ENCODE results near the gene FAM131A. TPM values are rescaled to one million over a fixed set of nuclear protein-coding genes. Genes with fewer than 3 reads are reported as not detected.

FAM131A gene
- total RNA-seq, 1 experiment from 2014 or later: 18.4 TPM

- DNase-seq (ENCODE audit: low spot score): no peak
Observed at GRCh38 chr3:184395320-184395660, 57.9 kb downstream of the FAM131A start.

Other genes with a start within 250 kb of the FAM131A start
- gene HTR3E, start 240.5 kb upstream of the FAM131A start, total RNA-seq (2014; rRNA removed; shearing (Covaris generic)): not detected in 2 replicates
- 60.7 and 70.1 TPM in 2 replicates for gene EIF2B5, start 202.2 kb upstream of the FAM131A start, total RNA-seq (2014; rRNA removed; shearing (Covaris generic))
- gene DVL3, start 182.2 kb upstream of the FAM131A start, total RNA-seq (2014; rRNA removed; shearing (Covaris generic)): 15.8 and 17.6 TPM in 2 replicates
- gene AP2M1, start 162.7 kb upstream of the FAM131A start, total RNA-seq (2014; rRNA removed; shearing (Covaris generic)): 766 and 810 TPM in 2 replicates
- 18.5 and 36.8 TPM in 2 replicates for gene ABCF3, start 151.4 kb upstream of the FAM131A start, total RNA-seq (2014; rRNA removed; shearing (Covaris generic))
- not detected in 2 replicates for gene VWA5B2, start 108.0 kb upstream of the FAM131A start, total RNA-seq (2014; rRNA removed; shearing (Covaris generic))
- gene ALG3, start 88.6 kb upstream of the FAM131A start, total RNA-seq (2014; rRNA removed; shearing (Covaris generic)): 98.6 and 110 TPM in 2 replicates
- 19.5 and 21.6 TPM in 2 replicates for gene EEF1AKMT4, start 87.9 kb upstream of the FAM131A start, total RNA-seq (2014; rRNA removed; shearing (Covaris generic))
- 0.47 and 1.6 TPM in 2 replicates for gene CAMK2N2, start 76.0 kb upstream of the FAM131A start, total RNA-seq (2014; rRNA removed; shearing (Covaris generic))
- not detected in 2 replicates for gene ECE2, start 61.6 kb upstream of the FAM131A start, total RNA-seq (2014; rRNA removed; shearing (Covaris generic))
- 691 and 864 TPM in 2 replicates for gene PSMD2, start 38.4 kb upstream of the FAM131A start, total RNA-seq (2014; rRNA removed; shearing (Covaris generic))
- gene EIF4G1, start 23.0 kb upstream of the FAM131A start, total RNA-seq (2014; rRNA removed; shearing (Covaris generic)): 216 and 235 TPM in 2 replicates
- 3.3 and 4.7 TPM in 2 replicates for gene CLCN2, start 24.0 kb downstream of the FAM131A start, total RNA-seq (2014; rRNA removed; shearing (Covaris generic))
- gene POLR2H, start 24.1 kb downstream of the FAM131A start, total RNA-seq (2014; rRNA removed; shearing (Covaris generic)): 250 and 279 TPM in 2 replicates
- 0.43 and 0.74 TPM in 2 replicates for gene THPO, start 40.6 kb downstream of the FAM131A start, total RNA-seq (2014; rRNA removed; shearing (Covaris generic))
- 1.3 and 3.6 TPM in 2 replicates for gene CHRD, start 42.5 kb downstream of the FAM131A start, total RNA-seq (2014; rRNA removed; shearing (Covaris generic))
- 1.0 and 2.0 TPM in 2 replicates for gene EPHB3, start 224.2 kb downstream of the FAM131A start, total RNA-seq (2014; rRNA removed; shearing (Covaris generic))

All from H4 (cell line).